Kidney tubule cell (primary cell): ENCODE results near the gene TTYH3.
A peak's percentile ranks its signal among the peaks of the same experiment; 100 is the strongest.
"Not testable (repeated sequence)": the region's sequence is repeated elsewhere in the genome, so short reads cannot be mapped to it uniquely, and the experiment has no call there.

Experiments used
- DNase-seq: peaks from one replicate; pipeline ENCODE4 v3.0.0-alpha.2; 2018; ENCODE audit warnings: low spot score

Gene TTYH3

GRCh38 chr7:2602406-2603043 is 29.3 kb upstream of the TTYH3 start:
- DNase-seq, result no peak

- DNase-seq, result no peak
Measured at GRCh38 chr7:2603044-2603965, 28.5 kb upstream of the TTYH3 start.

GRCh38 chr7:2604608-2605174 is 27.1 kb upstream of the TTYH3 start:
- DNase-seq, result no peak

GRCh38 chr7:2605608-2606538 is 25.9 kb upstream of the TTYH3 start:
- no peak for DNase-seq

- DNase-seq, result no peak
Measured at GRCh38 chr7:2606539-2606936, 25.2 kb upstream of the TTYH3 start.

- no peak for DNase-seq
Measured at GRCh38 chr7:2607122-2607922, 24.5 kb upstream of the TTYH3 start.

GRCh38 chr7:2607923-2608904 is 23.6 kb upstream of the TTYH3 start:
- DNase-seq, result no peak

- no peak for DNase-seq
Measured at GRCh38 chr7:2608921-2609411, 22.8 kb upstream of the TTYH3 start.

- DNase-seq, result not testable (repeated sequence)
Measured at GRCh38 chr7:2609646-2610045, 22.1 kb upstream of the TTYH3 start.

GRCh38 chr7:2610466-2610865 is 21.3 kb upstream of the TTYH3 start:
- no peak for DNase-seq

- no peak for DNase-seq
Measured at GRCh38 chr7:2610898-2611297, 20.9 kb upstream of the TTYH3 start.

GRCh38 chr7:2611401-2611800 is 20.4 kb upstream of the TTYH3 start:
- DNase-seq, result no peak

- DNase-seq, result no peak
Measured at GRCh38 chr7:2611922-2612321, 19.9 kb upstream of the TTYH3 start.

- no peak for DNase-seq
Measured at GRCh38 chr7:2612445-2613097, 19.2 kb upstream of the TTYH3 start.

GRCh38 chr7:2613098-2613930 is 18.5 kb upstream of the TTYH3 start:
- DNase-seq, result no peak

- DNase-seq, result peak; percentile 30
Measured at GRCh38 chr7:2613931-2614600, 17.7 kb upstream of the TTYH3 start.

GRCh38 chr7:2614631-2615330 is 17.0 kb upstream of the TTYH3 start:
- no peak for DNase-seq
